ENCODE results near the gene ESPL1. TPM values are rescaled to one million over a fixed set of nuclear protein-coding genes. Genes with fewer than 3 reads are reported as not detected.

Gene ESPL1
- total and polyA plus RNA-seq, 4 donors = 2.8 to 19.3 (median 3.7) TPM

- 83% methylated on average over 4 of the region's 4 CpGs for WGBS
- no peak overlapping the region for H3K4me3 ChIP-seq (ENCODE audit: low read depth in 1 of 3, low read length in 3 of 3)
- H3K36me3 ChIP-seq (ENCODE audit: control insufficient read depth in 4 of 4, insufficient read depth in 3 of 4, low read depth in 1 of 4, low read length in 3 of 4) = no peaks in the 10 kb centered on the region
- H3K4me1 ChIP-seq (ENCODE audit: control insufficient read depth in 4 of 4, insufficient read depth in 4 of 4, low read length in 3 of 4) = no peaks in the 10 kb centered on the region
- no peak for TF ChIP-seq GABPA (IDR thresholded peaks at IDR 0.05 in 1 of 2, conservative IDR thresholded peaks at IDR 0.05 in 1 of 2)
- TF ChIP-seq, protein P1, sequence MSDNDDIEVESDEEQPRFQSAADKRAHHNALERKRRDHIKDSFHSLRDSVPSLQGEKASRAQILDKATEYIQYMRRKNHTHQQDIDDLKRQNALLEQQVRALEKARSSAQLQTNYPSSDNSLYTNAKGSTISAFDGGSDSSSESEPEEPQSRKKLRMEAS (IDR thresholded peaks at IDR 0.05) = no peak
- H3K9ac ChIP-seq (ENCODE audit: low read depth in 1 of 2, low read length in 2 of 2) = no peak overlapping the region
- no peaks in the 10 kb centered on the region for H3K9me3 ChIP-seq (ENCODE audit: control insufficient read depth in 4 of 4, low read length in 3 of 4)
- peaks cover 0 to 2% (median 0%) of the 10 kb centered on the region in 4 donors for H3K27me3 ChIP-seq (ENCODE audit: control insufficient read depth in 4 of 4, insufficient read depth in 4 of 4, low read length in 3 of 4)
- no peak overlapping the region for H3K27ac ChIP-seq (ENCODE audit: low read depth in 1 of 2, low read length in 2 of 2)
- DNase-seq (ENCODE audit: low spot score) = no peak
Observed at GRCh38 chr12:53333289-53333688, 65.2 kb downstream of the ESPL1 start.

- Histone ChIP-seq H3K9ac (ENCODE audit: low read depth in 1 of 2, low read length in 2 of 2) (no peak overlapping the region), H3K9me3 (ENCODE audit: control insufficient read depth in 4 of 4, low read length in 3 of 4) (no peaks in the 10 kb centered on the region), H3K36me3 (ENCODE audit: control insufficient read depth in 4 of 4, insufficient read depth in 3 of 4, low read depth in 1 of 4, low read length in 3 of 4) (no peaks in the 10 kb centered on the region), H3K27ac (ENCODE audit: low read depth in 1 of 2, low read length in 2 of 2) (no peak overlapping the region), H3K4me1 (ENCODE audit: control insufficient read depth in 4 of 4, insufficient read depth in 4 of 4, low read length in 3 of 4) (no peaks in the 10 kb centered on the region), H3K27me3 (ENCODE audit: control insufficient read depth in 4 of 4, insufficient read depth in 4 of 4, low read length in 3 of 4) (peaks cover 0 to 2% (median 0%) of the 10 kb centered on the region in 4 donors), H3K4me3 (ENCODE audit: low read depth in 1 of 3, low read length in 3 of 3) (no peak overlapping the region)
- WGBS = 74% methylated on average over 7 of the region's 7 CpGs
- no peak for TF ChIP-seq RAD21 (IDR thresholded peaks at IDR 0.05)
- TF ChIP-seq ATF3 (IDR thresholded peaks at IDR 0.05) = no peak
- no peak for TF ChIP-seq SP1 (IDR thresholded peaks at IDR 0.05)
- no peak for TF ChIP-seq TAF1 (conservative IDR thresholded peaks at IDR 0.05)
- TF ChIP-seq NR2F2 (IDR thresholded peaks at IDR 0.05) = no peak
- no peak for TF ChIP-seq FOXA2 (IDR thresholded peaks at IDR 0.05)
- TF ChIP-seq, protein P1 (IDR thresholded peaks at IDR 0.05) = no peak
- TF ChIP-seq EGR1 (IDR thresholded peaks at IDR 0.05; ENCODE audit: low read depth in 2 of 2) = no peak
- no peak for TF ChIP-seq HNF4A (conservative IDR thresholded peaks at IDR 0.05)
- TF ChIP-seq, protein P2, sequence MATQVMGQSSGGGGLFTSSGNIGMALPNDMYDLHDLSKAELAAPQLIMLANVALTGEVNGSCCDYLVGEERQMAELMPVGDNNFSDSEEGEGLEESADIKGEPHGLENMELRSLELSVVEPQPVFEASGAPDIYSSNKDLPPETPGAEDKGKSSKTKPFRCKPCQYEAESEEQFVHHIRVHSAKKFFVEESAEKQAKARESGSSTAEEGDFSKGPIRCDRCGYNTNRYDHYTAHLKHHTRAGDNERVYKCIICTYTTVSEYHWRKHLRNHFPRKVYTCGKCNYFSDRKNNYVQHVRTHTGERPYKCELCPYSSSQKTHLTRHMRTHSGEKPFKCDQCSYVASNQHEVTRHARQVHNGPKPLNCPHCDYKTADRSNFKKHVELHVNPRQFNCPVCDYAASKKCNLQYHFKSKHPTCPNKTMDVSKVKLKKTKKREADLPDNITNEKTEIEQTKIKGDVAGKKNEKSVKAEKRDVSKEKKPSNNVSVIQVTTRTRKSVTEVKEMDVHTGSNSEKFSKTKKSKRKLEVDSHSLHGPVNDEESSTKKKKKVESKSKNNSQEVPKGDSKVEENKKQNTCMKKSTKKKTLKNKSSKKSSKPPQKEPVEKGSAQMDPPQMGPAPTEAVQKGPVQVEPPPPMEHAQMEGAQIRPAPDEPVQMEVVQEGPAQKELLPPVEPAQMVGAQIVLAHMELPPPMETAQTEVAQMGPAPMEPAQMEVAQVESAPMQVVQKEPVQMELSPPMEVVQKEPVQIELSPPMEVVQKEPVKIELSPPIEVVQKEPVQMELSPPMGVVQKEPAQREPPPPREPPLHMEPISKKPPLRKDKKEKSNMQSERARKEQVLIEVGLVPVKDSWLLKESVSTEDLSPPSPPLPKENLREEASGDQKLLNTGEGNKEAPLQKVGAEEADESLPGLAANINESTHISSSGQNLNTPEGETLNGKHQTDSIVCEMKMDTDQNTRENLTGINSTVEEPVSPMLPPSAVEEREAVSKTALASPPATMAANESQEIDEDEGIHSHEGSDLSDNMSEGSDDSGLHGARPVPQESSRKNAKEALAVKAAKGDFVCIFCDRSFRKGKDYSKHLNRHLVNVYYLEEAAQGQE (IDR thresholded peaks at IDR 0.05) = no peak
- no peak for TF ChIP-seq ZBTB33 (IDR thresholded peaks at IDR 0.05)
- TF ChIP-seq RXRA (IDR thresholded peaks at IDR 0.05) = no peak
- TF ChIP-seq, protein P3, sequence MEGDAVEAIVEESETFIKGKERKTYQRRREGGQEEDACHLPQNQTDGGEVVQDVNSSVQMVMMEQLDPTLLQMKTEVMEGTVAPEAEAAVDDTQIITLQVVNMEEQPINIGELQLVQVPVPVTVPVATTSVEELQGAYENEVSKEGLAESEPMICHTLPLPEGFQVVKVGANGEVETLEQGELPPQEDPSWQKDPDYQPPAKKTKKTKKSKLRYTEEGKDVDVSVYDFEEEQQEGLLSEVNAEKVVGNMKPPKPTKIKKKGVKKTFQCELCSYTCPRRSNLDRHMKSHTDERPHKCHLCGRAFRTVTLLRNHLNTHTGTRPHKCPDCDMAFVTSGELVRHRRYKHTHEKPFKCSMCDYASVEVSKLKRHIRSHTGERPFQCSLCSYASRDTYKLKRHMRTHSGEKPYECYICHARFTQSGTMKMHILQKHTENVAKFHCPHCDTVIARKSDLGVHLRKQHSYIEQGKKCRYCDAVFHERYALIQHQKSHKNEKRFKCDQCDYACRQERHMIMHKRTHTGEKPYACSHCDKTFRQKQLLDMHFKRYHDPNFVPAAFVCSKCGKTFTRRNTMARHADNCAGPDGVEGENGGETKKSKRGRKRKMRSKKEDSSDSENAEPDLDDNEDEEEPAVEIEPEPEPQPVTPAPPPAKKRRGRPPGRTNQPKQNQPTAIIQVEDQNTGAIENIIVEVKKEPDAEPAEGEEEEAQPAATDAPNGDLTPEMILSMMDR (IDR thresholded peaks at IDR 0.05; ENCODE audit: low read depth, low read length, missing input control) = no peak
- TF ChIP-seq YY1 (IDR thresholded peaks at IDR 0.05) = no peak
- TF ChIP-seq JUND (IDR thresholded peaks at IDR 0.05) = no peak
- no peak for DNase-seq (ENCODE audit: low spot score)
Observed at GRCh38 chr12:53333845-53334244, 65.7 kb downstream of the ESPL1 start.
